GM21737 (cell line): ENCODE data around the gene MAPK10.
"Not testable (repeated sequence)": the region's sequence is repeated elsewhere in the genome, so short reads cannot be mapped to it uniquely, and the experiment has no call there.

Experiments
- ATAC-seq: cut with Tn5 transposase; IDR thresholded peaks from one replicate; pipeline ENCODE4 v1.9.1; 2021; ENCODE audit warnings: mild to moderate bottlenecking, moderate library complexity; ENCODE audit not compliant: unreplicated experiment

MAPK10 gene

DNA sequence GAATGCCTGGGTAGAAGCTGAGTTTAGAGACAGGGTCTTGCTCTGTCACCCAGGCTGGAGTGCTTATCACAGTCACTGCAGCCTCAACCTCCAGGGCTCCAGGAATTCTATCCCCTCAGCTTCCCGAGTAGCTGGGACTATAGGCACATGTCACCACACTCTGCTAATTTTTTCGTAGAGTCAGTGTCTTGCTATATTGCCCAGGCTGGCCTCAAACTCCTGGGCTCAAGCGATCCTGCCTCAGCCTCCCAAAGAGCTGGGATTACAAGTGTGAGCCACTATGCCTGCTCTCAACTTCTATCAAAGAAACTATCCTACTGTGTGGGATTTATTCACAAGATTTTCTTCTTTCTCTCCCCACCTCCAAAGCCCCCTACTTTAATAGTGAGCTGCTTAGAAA is 15.7 kb downstream of the MAPK10 start:
- ATAC-seq: no peak

- no peak for ATAC-seq
Observed at GRCh38 chr4:86338989-86339388, 20.9 kb downstream of the MAPK10 start.

GRCh38 chr4:86338521-86338920 is 21.3 kb downstream of the MAPK10 start:
- ATAC-seq: no peak

DNA sequence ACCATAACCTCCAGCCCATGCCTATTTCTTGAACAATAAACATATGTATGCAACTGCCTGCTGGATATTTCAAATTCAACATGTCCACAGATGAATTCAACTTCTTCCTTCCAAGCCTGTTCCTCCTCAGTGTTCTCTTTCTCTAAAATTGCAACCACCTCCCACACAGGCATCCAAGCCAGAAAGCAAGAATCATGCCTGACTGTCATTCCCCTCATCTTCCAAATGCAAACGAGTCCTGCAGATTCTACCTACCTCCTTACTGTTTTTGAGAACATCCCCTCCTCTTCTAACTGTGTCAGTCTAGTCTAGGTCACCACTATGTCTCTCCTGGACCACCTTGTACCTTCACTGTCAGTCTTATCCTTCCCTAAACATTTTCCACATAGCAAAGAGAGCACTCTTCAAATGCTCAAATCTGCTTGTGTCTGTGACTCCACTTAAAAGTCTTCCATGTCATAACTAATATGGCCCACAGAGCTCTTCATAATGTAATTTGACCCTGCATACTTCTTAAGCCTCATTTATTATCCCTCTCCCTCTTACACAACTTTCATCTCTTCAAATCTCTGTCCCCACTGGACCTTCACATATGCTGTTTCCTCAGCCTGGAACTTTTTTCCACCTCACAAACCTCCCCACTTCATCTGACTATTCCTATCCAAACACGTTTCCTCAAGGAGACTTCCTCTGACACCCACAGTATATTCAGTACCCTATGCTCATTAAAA is 25.7 kb downstream of the MAPK10 start:
- no peak for ATAC-seq

DNA sequence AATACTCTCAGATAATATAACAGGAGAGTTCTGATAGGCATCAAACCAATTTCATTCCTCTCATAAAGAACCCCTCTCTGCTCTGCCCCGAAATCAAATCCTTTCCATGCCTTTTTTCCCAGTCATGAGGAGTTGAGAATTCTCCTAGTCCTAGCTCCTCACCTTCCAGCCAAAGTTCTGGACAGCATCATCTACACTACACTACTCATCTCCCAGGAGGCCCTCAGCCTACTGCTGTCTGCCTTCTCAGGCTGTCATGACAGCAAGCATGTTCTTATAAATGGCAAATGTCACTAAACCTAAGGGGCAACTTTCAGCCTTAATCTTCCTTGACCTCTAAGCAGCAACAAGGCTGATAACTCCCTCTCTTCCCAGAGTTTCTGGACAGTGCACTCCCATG is 26.6 kb downstream of the MAPK10 start:
- ATAC-seq: no peak

- ATAC-seq: no peak
Observed at GRCh38 chr4:86330961-86331742, 28.7 kb downstream of the MAPK10 start.

GRCh38 chr4:86330411-86330810 is 29.4 kb downstream of the MAPK10 start:
- ATAC-seq: not testable (repeated sequence)

GRCh38 chr4:86329431-86329830 is 30.4 kb downstream of the MAPK10 start:
- ATAC-seq: no peak

DNA sequence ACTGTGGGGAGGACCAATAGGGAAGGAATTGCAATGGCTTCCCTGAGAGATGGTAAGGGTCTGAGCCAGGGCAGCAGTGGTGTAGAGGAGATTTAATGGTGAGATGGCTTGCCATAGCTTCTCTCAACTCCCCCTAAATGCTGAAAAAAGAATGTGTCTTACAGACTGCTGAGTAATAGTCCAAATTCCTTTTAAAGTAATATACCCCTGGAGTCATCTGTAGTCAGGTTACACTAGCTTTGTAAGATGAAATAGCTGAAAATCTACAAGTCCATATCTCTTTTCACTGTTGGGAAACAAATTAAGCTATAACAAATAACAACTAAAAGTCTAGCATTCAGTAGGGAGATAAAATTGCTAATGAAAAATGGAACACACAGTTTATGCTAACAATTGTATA is 33.5 kb downstream of the MAPK10 start:
- no peak for ATAC-seq

DNA sequence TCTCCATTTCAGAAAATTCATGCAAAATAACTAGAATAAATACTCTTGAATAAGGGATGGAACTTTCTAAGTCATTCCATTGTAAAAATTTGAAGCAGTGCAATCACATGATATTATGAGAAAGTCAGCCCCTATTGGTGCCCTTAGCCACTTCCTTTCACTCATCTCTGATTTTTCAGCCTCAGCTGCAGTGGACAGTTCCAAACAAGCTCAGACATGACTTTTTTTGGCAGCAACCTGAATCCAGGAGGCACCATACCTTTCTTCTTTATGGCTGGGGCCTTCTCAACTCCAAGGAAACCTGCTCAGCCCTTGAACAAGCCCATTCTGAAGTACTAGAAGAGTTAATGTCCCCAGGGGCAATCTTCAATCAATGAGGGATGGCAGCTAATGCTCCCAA is 40.5 kb downstream of the MAPK10 start:
- ATAC-seq: no peak

- no peak for ATAC-seq
Observed at GRCh38 chr4:86315579-86315978, 44.3 kb downstream of the MAPK10 start.

- ATAC-seq: no peak
Observed at GRCh38 chr4:86313656-86314055, 46.2 kb downstream of the MAPK10 start.

- ATAC-seq: no peak
Observed at GRCh38 chr4:86307432-86307831, 52.4 kb downstream of the MAPK10 start.

GRCh38 chr4:86306816-86307215 is 53.0 kb downstream of the MAPK10 start:
- no peak for ATAC-seq

- ATAC-seq: no peak
Observed at GRCh38 chr4:86302830-86303229, 57.0 kb downstream of the MAPK10 start.

DNA sequence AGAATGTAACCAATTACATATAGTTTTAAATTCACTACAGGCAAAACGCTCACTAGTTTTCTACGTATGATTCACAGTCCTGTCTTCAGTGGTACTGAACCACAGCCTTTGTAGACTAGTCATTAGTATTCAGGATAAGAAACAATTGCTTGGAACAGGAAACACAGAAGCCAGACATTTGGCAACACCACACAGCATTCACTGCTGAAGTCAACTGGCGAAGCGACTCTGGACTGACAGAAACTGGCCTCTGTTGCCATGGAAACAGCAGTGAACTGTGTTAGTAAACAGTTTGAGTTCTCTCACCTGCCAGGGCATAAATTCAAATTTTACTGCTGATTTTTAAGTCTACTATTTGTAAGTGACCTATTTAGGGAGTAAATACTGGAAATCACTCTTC is 57.6 kb downstream of the MAPK10 start:
- ATAC-seq: no peak

DNA sequence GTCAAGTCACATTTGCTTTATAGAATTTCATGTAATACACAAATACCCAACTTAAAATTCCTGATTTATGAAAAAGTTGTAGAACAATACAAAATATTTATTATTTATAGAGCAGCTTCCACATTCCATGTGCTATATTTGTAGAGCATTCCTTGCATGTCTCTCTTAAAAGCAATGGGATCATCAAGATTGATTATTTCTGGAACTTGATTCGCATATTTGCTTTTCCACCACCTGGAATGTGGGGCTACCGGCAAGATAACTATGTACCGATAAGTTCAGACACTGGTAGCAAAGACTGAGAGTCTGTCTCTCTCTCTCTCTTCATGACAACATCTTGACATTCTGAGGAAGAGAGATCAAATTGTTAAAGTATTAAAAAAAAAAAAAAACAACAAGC is 59.3 kb downstream of the MAPK10 start:
- ATAC-seq: no peak

GRCh38 chr4:86296865-86297264 is 63.0 kb downstream of the MAPK10 start:
- ATAC-seq: no peak

GRCh38 chr4:86294883-86295282 is 65.0 kb downstream of the MAPK10 start:
- ATAC-seq: no peak

DNA sequence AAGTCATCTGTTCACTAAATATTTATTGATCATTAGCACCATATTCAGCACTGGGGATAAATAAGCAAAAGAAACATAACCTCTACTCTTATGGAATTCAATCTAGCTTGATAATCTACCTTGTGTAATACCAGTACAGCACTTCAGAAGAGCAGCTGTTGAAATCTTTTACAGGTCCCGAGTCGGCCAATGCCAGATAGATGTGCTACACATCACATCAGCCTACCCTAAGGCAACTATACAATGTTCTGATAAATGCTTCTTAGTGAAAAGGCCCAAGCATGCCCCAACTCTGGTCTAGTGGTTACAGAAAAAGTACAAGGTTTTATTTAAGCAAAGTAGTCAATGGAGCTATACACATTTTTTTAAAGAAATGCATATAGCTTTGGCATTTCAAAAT is 68.7 kb downstream of the MAPK10 start:
- ATAC-seq: no peak

GRCh38 chr4:86286726-86287125 is 73.1 kb downstream of the MAPK10 start:
- no peak for ATAC-seq

DNA sequence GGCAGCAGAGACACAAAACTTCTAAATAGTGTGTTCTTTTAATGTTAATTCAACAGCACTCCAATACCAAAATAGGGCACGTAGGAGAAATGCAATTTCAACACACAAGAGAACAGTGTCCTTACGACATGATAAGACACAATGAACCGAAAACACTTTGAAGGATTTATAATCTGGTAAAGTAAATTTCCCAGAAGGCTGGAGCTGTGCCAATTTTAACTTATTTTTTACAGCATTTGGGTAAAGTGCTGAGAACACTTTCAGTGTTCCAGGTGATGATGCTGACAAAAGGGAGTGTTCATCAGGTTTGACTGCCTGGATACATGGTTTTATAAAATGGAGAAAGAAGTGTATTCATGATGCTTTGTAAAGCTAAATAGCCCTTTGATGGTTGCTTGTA is 76.5 kb downstream of the MAPK10 start:
- no peak for ATAC-seq
